22Rv1 (cell line): ENCODE measurements around the gene MIPOL1.

Source experiments
- ZFX ChIP-seq: fragments of 450-650 bp; IDR thresholded peaks from 2 replicates; pipeline ENCODE4 v1.6.1; 2017; ENCODE audit warnings: antibody characterized with exemption, borderline replicate concordance
- TF ChIP-seq, protein P1 (sequence below): fragments of 450-650 bp; IDR thresholded peaks from 2 replicates; pipeline ENCODE4 v1.5.1; 2017; ENCODE audit warnings: mild to moderate bottlenecking

- TF ChIP-seq, protein P1, sequence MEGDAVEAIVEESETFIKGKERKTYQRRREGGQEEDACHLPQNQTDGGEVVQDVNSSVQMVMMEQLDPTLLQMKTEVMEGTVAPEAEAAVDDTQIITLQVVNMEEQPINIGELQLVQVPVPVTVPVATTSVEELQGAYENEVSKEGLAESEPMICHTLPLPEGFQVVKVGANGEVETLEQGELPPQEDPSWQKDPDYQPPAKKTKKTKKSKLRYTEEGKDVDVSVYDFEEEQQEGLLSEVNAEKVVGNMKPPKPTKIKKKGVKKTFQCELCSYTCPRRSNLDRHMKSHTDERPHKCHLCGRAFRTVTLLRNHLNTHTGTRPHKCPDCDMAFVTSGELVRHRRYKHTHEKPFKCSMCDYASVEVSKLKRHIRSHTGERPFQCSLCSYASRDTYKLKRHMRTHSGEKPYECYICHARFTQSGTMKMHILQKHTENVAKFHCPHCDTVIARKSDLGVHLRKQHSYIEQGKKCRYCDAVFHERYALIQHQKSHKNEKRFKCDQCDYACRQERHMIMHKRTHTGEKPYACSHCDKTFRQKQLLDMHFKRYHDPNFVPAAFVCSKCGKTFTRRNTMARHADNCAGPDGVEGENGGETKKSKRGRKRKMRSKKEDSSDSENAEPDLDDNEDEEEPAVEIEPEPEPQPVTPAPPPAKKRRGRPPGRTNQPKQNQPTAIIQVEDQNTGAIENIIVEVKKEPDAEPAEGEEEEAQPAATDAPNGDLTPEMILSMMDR: no peak
- TF ChIP-seq ZFX: no peak
Measured at GRCh38 chr14:37585101-37585511, 387.4 kb downstream of the MIPOL1 start.
